AG09319 (cell line): ENCODE measurements around the gene IHH.
A peak's percentile ranks its signal among the peaks of the same experiment; 100 is the strongest.

Experiments used
- DNase-seq: peaks from one replicate; pipeline ENCODE4 v3.0.0-alpha.2; 2010; ENCODE audit warnings: low read depth; ENCODE audit errors: extremely low read depth
- TF ChIP-seq, protein P1 (sequence below): IDR thresholded peaks from 2 replicates; pipeline ENCODE4 v1.5.1; 2011; ENCODE audit warnings: low read depth, mild to moderate bottlenecking, inconsistent platforms, low read length, moderate library complexity

The IHH gene

DNA sequence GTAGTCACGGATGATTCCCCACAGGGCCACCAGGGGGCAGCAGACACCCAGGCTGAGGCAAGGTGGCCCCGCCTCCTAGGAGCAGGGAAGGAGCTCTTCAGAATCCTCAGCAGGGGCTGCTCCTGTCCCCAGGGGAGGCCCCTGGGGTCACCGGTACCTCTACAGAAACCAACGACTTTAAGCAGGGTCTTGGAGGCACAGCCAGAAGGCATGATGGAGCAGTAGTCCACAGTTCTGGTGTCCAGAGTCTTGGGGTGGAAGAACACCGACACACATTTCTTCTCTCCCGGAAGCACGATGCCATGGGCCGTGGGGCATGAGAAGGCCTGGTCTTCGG, 30.9 kb downstream of the IHH start:
- TF ChIP-seq, protein P1, sequence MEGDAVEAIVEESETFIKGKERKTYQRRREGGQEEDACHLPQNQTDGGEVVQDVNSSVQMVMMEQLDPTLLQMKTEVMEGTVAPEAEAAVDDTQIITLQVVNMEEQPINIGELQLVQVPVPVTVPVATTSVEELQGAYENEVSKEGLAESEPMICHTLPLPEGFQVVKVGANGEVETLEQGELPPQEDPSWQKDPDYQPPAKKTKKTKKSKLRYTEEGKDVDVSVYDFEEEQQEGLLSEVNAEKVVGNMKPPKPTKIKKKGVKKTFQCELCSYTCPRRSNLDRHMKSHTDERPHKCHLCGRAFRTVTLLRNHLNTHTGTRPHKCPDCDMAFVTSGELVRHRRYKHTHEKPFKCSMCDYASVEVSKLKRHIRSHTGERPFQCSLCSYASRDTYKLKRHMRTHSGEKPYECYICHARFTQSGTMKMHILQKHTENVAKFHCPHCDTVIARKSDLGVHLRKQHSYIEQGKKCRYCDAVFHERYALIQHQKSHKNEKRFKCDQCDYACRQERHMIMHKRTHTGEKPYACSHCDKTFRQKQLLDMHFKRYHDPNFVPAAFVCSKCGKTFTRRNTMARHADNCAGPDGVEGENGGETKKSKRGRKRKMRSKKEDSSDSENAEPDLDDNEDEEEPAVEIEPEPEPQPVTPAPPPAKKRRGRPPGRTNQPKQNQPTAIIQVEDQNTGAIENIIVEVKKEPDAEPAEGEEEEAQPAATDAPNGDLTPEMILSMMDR, result peak; percentile 91
- peak; percentile 35 for DNase-seq

DNA sequence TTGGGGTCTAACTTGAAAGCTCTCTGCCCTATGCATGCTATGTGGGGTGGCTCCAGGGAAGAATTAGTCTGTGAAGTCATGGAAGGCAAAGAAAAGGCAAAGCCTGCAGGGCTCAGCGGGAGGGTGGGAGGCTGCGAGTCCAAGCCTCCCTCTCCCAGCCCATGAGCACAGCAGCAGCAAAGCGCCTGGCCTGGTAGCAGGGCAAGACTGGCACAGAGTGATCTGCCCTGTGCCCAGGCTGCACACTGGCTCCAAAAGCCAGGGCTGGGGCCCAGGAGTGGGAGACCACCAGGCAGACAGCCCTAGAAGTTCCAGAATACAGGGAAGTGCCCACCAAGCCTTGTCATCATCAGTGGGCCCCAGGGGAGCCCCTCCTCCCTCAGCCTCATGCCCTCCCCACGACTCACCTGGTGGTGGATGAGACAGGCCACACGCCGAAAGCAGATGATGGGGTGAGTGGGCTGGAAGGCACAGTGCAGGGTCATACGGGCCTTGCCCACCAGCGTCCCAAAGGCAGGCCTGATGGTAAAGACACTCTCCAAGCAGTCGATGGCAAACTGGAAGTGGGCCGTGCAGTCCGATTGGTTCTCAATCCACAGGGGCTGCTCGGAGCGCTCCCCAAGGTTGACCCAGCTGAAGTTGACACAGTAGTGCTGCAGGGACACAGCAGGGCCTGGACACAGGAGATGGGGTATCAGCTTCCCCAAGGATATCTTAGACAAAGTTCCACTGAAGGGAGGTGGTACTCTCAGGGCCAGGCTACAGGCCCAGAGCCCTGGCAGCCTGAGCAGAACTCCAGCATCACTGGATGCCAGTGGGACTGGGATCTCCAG, 31.5 kb downstream of the IHH start:
- DNase-seq, result no peak
- TF ChIP-seq, protein P1, result no peak

DNA sequence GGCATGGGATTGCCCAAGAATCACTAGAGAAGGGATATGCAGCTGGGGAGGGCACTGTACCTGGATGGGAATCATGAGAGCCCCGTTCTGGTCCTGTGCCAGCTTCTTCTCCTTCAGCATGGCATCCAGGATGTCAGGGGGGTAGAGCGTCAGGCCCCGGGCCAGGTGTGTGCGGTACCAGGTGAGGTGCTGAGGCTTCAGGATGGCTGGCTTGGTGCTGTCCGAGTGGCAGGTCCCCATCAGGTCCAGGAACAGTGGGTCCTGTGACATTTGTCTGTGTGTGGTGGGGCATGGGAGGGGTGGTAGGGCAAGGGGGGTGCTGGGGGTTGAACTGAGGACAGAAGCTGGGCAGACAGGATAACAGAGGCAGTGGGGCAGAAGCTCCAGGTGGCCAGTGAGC, 32.6 kb downstream of the IHH start:
- DNase-seq, result no peak
- TF ChIP-seq, protein P1, result no peak

DNA sequence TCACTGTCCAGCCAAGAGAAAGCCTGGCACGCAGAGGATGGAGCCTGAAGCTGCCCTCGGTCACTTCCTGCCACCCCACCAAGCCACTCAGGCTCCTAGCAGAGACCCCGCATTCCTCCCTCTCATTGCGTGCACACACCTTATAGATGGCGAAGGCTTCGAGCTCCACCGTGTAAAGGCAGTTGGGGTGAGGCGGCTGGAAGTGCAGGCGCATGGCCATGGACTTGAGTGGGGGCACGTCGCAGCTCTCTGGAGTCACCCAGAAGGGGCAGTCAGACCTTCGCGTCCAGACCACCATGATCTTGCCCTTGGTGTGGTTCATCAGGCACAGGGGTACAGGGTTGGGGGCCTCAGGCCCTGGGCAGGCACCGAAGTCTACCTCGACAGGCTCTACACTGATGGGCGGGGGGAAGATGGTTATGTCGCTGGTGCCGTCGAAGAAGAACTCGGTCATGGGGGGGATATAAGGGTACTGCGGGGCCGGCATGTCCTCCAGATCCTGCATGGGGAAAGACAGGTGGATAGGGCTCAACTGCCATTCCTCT, 33.1 kb downstream of the IHH start:
- DNase-seq, result no peak
- TF ChIP-seq, protein P1, result no peak

DNA sequence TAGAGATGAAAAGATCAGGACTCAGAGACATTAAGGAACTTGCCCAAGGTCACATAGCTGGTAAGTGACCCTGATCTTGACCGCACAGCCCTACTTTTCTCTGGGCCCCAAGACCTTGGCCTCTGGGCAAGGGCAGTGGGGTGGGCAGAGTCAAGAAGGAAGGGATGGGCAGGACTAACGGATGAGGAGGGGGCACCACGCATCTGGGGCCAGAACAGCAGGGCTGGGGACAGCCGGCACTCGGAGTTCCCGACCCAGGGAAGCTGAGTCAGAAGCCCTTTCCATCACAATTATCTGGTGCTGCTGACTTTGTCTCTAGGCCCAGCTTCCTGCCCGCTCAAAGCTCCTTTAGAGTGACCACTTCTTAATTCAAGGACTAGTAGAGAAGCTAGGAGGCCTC, 33.8 kb downstream of the IHH start:
- DNase-seq, result no peak
- TF ChIP-seq, protein P1, result no peak

DNA sequence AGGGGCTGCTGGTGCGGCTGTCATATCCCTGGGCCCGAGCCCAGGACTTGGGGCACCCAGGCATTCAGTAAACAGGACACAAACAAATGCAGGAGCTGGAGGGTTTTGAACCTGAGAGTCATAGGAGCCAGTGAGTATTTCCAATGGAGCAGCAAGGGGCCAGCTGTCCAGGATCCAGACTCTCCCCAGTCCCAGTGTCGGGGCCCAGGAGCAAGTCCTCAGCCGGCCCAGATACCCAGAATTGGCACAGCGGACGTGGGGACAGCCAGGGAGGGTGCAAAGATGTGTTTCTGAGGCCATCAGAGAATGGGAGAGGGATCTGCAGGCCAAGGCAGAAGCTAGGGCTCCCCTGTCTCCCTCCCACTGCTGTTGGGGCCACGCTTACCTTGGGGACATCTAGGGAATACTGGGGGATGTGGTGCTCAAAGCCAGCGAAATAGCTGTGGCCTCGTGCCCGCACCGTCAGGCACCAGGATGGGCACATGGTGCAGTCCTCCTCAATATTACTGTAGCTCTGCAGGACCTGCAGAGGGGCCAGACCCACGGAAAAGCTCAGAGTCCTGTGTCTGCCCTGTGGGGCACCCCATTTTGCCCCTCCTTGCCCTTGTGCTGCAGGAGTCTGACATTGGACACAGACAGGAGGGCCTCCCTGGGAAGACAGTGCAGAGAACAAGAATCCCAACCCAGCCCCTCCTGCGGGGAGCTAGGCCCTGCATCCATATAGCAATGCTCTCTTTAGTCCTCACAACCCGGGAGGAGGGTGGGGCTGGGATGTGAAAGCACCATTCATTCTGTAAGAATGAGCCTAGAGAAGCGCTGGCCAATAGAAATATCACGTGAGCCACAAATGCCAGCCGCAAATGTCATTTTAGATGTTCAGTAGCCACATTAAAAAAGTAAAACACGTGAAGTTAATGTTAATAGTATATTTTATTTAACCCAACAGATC, 34.8 kb downstream of the IHH start:
- no peak for DNase-seq
- TF ChIP-seq, protein P1, result no peak
